ENCODE results near the gene SCAF8.

DNA sequence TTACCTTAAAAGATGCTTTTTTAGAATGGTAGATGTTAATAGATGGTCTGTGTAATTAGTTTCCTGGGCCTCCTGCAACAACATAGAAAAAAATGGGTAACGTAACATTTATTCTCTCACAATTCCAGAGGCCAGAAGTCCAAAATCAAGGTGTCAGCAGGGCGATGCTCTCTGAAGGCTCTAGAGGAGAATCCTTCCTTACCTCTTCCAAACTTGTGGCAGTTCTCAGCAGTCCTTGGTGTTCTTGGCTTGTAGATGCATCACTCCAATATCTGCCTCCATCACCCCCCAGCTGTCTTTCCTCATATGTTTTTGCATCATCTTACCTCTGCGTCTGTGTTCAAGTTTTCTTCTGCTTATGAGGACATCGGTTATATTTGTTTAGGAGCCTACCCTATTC is 107.9 kb downstream of the SCAF8 start:
- TF ChIP-seq EZH2phosphoT487 (IDR thresholded peaks at IDR 0.05; ENCODE audit: low read length) = no peak
- TF ChIP-seq, protein P1, sequence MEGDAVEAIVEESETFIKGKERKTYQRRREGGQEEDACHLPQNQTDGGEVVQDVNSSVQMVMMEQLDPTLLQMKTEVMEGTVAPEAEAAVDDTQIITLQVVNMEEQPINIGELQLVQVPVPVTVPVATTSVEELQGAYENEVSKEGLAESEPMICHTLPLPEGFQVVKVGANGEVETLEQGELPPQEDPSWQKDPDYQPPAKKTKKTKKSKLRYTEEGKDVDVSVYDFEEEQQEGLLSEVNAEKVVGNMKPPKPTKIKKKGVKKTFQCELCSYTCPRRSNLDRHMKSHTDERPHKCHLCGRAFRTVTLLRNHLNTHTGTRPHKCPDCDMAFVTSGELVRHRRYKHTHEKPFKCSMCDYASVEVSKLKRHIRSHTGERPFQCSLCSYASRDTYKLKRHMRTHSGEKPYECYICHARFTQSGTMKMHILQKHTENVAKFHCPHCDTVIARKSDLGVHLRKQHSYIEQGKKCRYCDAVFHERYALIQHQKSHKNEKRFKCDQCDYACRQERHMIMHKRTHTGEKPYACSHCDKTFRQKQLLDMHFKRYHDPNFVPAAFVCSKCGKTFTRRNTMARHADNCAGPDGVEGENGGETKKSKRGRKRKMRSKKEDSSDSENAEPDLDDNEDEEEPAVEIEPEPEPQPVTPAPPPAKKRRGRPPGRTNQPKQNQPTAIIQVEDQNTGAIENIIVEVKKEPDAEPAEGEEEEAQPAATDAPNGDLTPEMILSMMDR (IDR thresholded peaks at IDR 0.05; ENCODE audit: low read length) = no peak

Data from MM.1S (cell line).